ENCODE measurements around the gene KLK15.

Gene KLK15, protein sequence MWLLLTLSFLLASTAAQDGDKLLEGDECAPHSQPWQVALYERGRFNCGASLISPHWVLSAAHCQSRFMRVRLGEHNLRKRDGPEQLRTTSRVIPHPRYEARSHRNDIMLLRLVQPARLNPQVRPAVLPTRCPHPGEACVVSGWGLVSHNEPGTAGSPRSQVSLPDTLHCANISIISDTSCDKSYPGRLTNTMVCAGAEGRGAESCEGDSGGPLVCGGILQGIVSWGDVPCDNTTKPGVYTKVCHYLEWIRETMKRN

DNA sequence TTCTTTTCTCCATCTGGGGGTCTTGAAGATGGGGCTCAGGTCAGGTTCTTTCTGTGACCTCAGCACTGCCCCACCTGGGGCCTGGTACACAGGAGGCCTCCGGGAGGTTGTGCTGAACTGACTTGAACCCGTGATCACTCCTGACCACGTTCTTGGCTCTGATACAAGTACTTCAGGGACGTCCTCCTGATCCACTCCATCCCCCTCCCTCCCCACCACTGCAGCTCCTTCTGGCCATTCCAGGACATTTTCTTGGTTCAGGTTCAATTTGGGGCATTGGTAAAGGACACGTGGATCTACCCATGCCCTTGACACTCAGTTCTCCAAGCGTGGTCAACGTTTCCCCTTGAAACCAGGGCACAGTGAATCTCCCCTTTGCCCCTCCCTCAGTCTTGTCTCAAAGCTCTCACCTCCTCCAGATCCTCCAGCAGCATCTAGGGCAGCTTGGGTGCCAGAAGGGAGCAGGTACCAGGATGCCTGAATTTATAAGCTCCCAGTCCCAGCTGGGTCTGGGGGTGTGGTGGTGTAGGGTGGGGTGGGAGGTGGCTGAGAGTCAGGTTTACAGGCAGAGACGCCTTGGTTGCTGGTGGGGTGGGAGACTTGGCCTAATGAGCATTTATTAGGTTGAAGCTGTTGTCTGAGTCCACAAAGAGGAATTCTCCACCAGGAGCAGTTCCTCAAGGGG lies at the start of gene KLK15:
Gene KLK15, minus strand, starts transcription at position 458 of the 685 bp plus-strand sequence. CDS start 2,082 bp downstream, outside the sequence.
- DNase-seq (ENCODE audit: low read depth in 2 of 2), result no peak

- no peak for DNase-seq (ENCODE audit: low read depth in 2 of 2)
Observed at GRCh38 chr19:50882188-50882587, 48.8 kb upstream of the KLK15 start.

- DNase-seq (ENCODE audit: low read depth in 2 of 2), result no peak
Observed at GRCh38 chr19:50880241-50880640, 46.9 kb upstream of the KLK15 start.

- DNase-seq (ENCODE audit: low read depth in 2 of 2), result no peak
Observed at GRCh38 chr19:50878851-50879250, 45.5 kb upstream of the KLK15 start.

DNA sequence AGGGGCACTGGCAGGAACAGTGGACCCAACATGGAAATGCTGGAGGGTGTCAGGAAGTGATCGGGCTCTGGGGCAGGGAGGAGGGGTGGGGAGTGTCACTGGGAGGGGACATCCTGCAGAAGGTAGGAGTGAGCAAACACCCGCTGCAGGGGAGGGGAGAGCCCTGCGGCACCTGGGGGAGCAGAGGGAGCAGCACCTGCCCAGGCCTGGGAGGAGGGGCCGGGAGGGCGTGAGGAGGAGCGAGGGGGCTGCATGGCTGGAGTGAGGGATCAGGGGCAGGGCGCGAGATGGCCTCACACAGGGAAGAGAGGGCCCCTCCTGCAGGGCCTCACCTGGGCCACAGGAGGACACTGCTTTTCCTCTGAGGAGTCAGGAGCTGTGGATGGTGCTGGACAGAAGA lies 44.0 kb upstream of the KLK15 start:
- no peak for DNase-seq (ENCODE audit: low read depth in 2 of 2)

DNA sequence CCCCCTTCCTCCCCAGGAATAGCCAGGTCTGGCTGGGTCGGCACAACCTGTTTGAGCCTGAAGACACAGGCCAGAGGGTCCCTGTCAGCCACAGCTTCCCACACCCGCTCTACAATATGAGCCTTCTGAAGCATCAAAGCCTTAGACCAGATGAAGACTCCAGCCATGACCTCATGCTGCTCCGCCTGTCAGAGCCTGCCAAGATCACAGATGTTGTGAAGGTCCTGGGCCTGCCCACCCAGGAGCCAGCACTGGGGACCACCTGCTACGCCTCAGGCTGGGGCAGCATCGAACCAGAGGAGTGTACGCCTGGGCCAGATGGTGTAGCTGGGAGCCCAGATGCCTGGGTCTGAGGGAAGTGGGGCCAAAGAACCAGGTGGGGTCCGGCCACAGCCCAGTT lies 43.1 kb upstream of the KLK15 start:
- no peak for DNase-seq (ENCODE audit: low read depth in 2 of 2)

DNA sequence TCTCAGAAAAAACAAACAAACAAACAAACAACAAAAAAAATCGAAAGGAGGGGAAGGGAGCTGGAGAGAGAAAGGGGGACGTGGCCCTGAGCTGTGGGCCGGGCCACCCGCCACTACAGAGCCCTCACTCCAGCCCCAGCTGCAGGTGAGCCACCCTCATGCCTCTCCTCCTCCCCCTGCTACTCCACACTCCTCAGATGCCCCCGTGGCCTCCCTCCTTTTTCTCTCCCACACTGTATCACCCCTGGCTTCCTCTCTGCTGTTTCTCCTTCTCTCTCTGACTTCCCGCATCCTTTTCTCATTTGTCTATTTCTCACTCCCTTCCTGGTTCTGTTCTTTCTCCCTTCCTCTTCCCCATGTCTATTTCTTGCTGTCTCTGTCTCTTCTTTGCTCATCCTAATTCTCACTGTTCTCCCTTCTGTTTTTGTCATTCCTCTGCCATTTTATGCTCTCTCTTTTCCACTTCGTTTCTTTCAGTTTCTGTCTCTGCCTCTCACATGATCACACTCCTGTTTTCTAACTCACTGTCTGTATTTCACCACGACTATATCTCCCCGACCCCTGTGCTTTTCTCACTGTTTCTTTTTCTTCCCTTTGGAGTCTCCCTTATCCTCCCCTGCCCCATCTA lies 42.5 kb upstream of the KLK15 start:
- no peak for DNase-seq (ENCODE audit: low read depth in 2 of 2)

- no peak for DNase-seq (ENCODE audit: low read depth in 2 of 2)
Observed at GRCh38 chr19:50874211-50874610, 40.8 kb upstream of the KLK15 start.

DNA sequence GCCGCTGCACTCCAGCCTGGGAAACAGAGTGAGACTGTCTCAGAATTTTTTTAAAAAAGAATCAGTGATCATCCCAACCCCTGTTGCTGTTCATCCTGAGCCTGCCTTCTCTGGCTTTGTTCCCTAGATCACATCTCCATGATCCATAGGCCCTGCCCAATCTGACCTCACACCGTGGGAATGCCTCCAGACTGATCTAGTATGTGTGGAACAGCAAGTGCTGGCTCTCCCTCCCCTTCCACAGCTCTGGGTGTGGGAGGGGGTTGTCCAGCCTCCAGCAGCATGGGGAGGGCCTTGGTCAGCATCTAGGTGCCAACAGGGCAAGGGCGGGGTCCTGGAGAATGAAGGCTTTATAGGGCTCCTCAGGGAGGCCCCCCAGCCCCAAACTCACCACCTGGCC lies 39.7 kb upstream of the KLK15 start, which contains the start of gene KLK2:
Gene KLK2, plus strand, starts transcription at position 384 of the 400 bp plus-strand sequence. CDS start 35 bp downstream, outside the sequence.
- DNase-seq (ENCODE audit: low read depth in 2 of 2), result no peak

DNA sequence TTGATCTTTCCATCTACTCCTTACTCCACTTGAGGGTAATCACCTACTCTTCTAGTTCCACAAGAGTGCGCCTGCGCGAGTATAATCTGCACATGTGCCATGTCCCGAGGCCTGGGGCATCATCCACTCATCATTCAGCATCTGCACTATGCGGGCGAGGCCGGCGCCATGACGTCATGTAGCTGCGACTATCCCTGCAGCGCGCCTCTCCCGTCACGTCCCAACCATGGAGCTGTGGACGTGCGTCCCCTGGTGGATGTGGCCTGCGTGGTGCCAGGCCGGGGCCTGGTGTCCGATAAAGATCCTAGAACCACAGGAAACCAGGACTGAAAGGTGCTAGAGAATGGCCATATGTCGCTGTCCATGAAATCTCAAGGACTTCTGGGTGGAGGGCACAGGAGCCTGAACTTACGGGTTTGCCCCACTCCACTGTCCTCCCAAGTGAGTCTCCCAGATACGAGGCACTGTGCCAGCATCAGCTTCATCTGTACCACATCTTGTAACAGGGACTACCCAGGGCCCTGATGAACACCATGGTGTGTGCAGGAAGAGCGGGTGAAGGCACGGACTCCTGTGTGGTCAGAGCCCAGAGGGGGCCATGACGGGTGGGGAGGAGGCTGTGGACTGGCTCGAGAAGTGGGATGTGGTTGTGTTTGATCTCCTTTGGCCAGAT lies 37.2 kb upstream of the KLK15 start:
- no peak for DNase-seq (ENCODE audit: low read depth in 2 of 2)

DNA sequence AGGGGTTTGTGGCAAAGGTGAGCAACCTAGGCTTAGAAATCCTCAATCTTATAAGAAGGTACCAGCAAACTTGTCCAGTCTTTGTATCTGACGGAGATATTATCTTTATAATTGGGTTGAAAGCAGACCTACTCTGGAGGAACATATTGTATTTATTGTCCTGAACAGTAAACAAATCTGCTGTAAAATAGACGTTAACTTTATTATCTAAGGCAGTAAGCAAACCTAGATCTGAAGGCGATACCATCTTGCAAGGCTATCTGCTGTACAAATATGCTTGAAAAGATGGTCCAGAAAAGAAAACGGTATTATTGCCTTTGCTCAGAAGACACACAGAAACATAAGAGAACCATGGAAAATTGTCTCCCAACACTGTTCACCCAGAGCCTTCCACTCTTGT lies 36.1 kb upstream of the KLK15 start:
- no peak for DNase-seq (ENCODE audit: low read depth in 2 of 2)

DNA sequence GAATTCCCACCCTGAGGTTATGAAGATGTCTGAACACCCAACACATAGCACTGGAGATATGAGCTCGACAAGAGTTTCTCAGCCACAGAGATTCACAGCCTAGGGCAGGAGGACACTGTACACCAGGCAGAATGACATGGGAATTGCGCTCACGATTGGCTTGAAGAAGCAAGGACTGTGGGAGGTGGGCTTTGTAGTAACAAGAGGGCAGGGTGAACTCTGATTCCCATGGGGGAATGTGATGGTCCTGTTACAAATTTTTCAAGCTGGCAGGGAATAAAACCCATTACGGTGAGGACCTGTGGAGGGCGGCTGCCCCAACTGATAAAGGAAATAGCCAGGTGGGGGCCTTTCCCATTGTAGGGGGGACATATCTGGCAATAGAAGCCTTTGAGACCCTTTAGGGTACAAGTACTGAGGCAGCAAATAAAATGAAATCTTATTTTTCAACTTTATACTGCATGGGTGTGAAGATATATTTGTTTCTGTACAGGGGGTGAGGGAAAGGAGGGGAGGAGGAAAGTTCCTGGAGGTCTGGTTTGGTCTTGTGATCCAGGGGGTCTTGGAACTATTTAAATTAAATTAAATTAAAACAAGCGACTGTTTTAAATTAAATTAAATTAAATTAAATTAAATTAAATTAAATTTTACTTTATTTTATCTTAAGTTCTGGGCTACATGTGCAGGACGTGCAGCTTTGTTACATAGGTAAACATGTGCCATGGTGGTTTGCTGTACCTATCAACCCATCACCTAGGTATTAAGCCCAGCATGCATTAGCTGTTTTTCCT lies 28.3 kb upstream of the KLK15 start:
- no peak for DNase-seq (ENCODE audit: low read depth in 2 of 2)

DNA sequence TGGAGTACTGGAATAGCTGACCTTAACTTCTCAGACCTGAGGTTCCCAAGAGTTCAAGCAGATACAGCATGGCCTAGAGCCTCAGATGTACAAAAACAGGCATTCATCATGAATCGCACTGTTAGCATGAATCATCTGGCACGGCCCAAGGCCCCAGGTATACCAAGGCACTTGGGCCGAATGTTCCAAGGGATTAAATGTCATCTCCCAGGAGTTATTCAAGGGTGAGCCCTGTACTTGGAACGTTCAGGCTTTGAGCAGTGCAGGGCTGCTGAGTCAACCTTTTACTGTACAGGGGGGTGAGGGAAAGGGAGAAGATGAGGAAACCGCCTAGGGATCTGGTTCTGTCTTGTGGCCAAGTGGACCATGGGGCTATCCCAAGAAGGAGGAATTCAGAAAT lies 27.6 kb upstream of the KLK15 start:
- no peak for DNase-seq (ENCODE audit: low read depth in 2 of 2)

- no peak for DNase-seq (ENCODE audit: low read depth in 2 of 2)
Observed at GRCh38 chr19:50859849-50860248, 26.5 kb upstream of the KLK15 start.

DNA sequence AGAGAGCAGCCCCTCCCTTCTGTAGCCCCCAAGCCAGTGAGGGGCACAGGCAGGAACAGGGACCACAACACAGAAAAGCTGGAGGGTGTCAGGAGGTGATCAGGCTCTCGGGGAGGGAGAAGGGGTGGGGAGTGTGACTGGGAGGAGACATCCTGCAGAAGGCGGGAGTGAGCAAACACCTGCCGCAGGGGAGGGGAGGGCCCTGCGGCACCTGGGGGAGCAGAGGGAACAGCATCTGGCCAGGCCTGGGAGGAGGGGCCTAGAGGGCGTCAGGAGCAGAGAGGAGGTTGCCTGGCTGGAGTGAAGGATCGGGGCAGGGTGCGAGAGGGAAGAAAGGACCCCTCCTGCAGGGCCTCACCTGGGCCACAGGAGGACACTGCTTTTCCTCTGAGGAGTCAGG lies 25.5 kb upstream of the KLK15 start:
- DNase-seq (ENCODE audit: low read depth in 2 of 2), result no peak

GRCh38 chr19:50857366-50857765 lies 24.0 kb upstream of the KLK15 start:
- no peak for DNase-seq (ENCODE audit: low read depth in 2 of 2)

- DNase-seq (ENCODE audit: low read depth in 2 of 2), result no peak
Observed at GRCh38 chr19:50854636-50855410, 21.4 kb upstream of the KLK15 start, which contains the start of gene KLK3. TSS of gene KLK3 (plus strand) at chr19:50854915. CDS start at chr19:50854956, 41 bp downstream.

DNA sequence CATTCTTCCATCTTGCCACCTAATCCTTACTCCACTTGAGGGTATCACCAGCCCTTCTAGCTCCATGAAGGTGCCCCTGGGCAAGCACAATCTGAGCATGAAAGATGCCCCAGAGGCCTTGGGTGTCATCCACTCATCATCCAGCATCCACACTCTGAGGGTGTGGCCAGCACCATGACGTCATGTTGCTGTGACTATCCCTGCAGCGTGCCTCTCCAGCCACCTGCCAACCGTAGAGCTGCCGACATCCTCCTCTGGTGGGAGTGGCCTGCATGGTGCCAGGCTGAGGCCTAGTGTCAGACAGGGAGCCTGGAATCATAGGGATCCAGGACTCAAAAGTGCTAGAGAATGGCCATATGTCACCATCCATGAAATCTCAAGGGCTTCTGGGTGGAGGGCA lies 18.2 kb upstream of the KLK15 start:
- no peak for DNase-seq (ENCODE audit: low read depth in 2 of 2)

- DNase-seq (ENCODE audit: low read depth in 2 of 2), result no peak
Observed at GRCh38 chr19:50850738-50851137, 17.4 kb upstream of the KLK15 start.

- no peak for DNase-seq (ENCODE audit: low read depth in 2 of 2)
Observed at GRCh38 chr19:50844296-50844935, 11.0 kb upstream of the KLK15 start.

Measured in activated CD8-positive, alpha-beta memory T cell treated with anti-CD3 and anti-CD28 coated beads for 4 hours (primary cell).